Adrenal gland (tissue), 5 donors: ENCODE data around the gene FBL.

Experiments
- CTCF ChIP-seq, 6 experiments: fragments of 450-650 bp in 4 of 6; fragments of 200-600 bp in 2 of 6; sonication (generic) in 1 of 6; IDR thresholded peaks; 1 replicate in 5 of 6; 2 replicates in 1 of 6; pipeline versions ENCODE4 v1.5.1 to v1.8.0; 2016 to 2021; ENCODE audit warnings: antibody characterized with exemption in 6 of 6, mild to moderate bottlenecking in 2 of 6, moderate library complexity in 1 of 6
- POLR2A ChIP-seq, 2 donors: fragments of 450-650 bp; IDR thresholded peaks; one replicate each; pipeline ENCODE4 v1.6.1; 2017; ENCODE audit warnings: antibody characterized with exemption in 2 of 2, mild to moderate bottlenecking in 2 of 2, moderate library complexity in 1 of 2
- donor health status: DM: no; HTN: no; CAD: no.

DNA sequence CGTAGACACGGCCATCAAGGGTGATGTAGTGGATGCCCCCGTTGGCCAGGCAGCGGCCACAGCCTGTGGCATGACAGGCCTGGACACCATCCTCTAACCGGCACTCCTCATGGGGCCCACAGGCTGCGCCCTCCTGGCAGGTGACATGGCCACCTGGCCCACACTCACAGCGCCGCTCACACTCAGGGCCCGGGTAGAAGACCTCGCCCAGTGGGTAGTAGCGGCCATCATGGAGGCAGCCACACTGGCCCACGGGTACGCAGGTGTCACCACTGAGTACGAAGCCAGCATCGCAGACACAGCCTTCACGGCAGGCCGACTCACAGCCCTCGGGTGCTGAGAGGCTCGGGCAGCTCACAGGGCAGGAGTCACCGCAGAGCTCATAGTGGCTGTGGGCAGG, 27.2 kb upstream of the FBL start:
- TF ChIP-seq CTCF (IDR thresholded peaks at IDR 0.05), result no peak
- TF ChIP-seq POLR2A (IDR thresholded peaks at IDR 0.05), result no peak
